GM12875 (cell line): ENCODE measurements around the gene LRRC4B.

ENCODE experiments used
- H3K4me3 ChIP-seq: one replicate; pipeline ENCODE4 v1.5.1; 2011; ENCODE audit warnings: low read depth, low read length, control low read depth
- CTCF ChIP-seq: IDR thresholded peaks from 2 replicates; pipeline ENCODE4 v1.5.1; 2011; ENCODE audit warnings: low read depth, mild to moderate bottlenecking, control low read depth, inconsistent platforms, low read length, moderate library complexity, borderline replicate concordance; ENCODE audit not compliant: insufficient read depth

The LRRC4B gene

DNA sequence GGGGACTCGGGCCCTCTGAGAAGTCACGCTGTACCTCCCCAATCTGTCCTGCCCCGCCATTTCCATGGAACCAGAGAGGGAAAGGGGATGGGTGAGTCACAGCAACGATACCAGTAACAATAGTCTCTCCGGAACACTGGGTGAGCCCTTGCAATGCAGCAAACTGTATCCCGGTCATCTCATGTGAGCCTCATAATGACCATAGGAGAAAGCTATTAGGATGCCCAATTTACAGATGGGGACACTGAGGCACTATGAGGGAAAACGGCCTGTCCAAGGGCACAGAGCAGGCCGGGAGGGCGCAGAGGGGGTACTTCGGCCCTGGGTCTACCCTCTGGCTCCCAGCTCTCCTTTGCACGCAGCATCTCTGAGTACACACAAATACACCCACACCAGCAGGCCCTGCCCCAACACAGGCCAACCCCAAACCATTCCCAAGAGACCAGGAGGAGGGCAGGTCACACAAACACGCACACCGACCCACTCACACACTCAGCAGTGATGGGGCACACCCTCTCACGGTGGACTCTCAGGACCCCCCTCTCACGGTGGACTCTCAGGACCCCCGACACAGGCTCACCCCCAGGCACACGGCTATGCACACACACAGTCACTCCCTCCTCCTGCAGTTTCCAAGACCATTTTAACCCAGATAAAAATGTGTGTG, 18.2 kb downstream of the LRRC4B start:
- no peak overlapping the region for H3K4me3 ChIP-seq
- no peak for TF ChIP-seq CTCF

GRCh38 chr19:50549059-50549926, 18.9 kb downstream of the LRRC4B start:
- no peak overlapping the region for H3K4me3 ChIP-seq
- no peak for TF ChIP-seq CTCF

GRCh38 chr19:50548191-50549058, 19.8 kb downstream of the LRRC4B start:
- no peak for TF ChIP-seq CTCF
- H3K4me3 ChIP-seq, result no peak overlapping the region

- TF ChIP-seq CTCF, result no peak
- H3K4me3 ChIP-seq, result no peak overlapping the region
These were observed 20.6 kb downstream of the LRRC4B start for GRCh38 chr19:50547385-50548190.

GRCh38 chr19:50546527-50547221, 21.6 kb downstream of the LRRC4B start:
- no peak overlapping the region for H3K4me3 ChIP-seq
- TF ChIP-seq CTCF, result no peak

GRCh38 chr19:50542943-50543342, 25.3 kb downstream of the LRRC4B start:
- TF ChIP-seq CTCF, result no peak

More at GRCh38 chr19:50542943-50543342, 25.3 kb downstream of the LRRC4B start:
- H3K4me3 ChIP-seq, result no peak overlapping the region
